Karpas-422 (cell line): Measurements from ENCODE around the gene MAOB. TPM values are rescaled to one million over a fixed set of nuclear protein-coding genes. Genes with fewer than 3 reads are reported as not detected.

Experiments used
- DNase-seq: peaks from one replicate; pipeline ENCODE4 v3.0.0-alpha.2; 2015
- H2AFZ ChIP-seq: fragments of 200-600 bp; sonication (generic); 2 replicates; pipeline ENCODE4 v1.6.1; 2014; ENCODE audit warnings: antibody characterized with exemption, low read length, mixed read lengths
- H3K27ac ChIP-seq: fragments of 200-600 bp; sonication (generic); 2 replicates; pipeline ENCODE4 v1.5.1; 2014; ENCODE audit warnings: mild to moderate bottlenecking, low read length, moderate library complexity
- H3K27me3 ChIP-seq: fragments of 200-600 bp; sonication (generic); 2 replicates; pipeline ENCODE4 v1.6.1; 2014; ENCODE audit warnings: low read length, mixed read lengths
- H3K36me3 ChIP-seq: fragments of 200-600 bp; sonication (generic); 2 replicates; pipeline ENCODE4 v1.6.1; 2014; ENCODE audit warnings: low read length, mixed read lengths; ENCODE audit not compliant: insufficient read depth
- H3K4me1 ChIP-seq: fragments of 200-600 bp; sonication (generic); 2 replicates; pipeline ENCODE4 v1.6.1; 2014; ENCODE audit warnings: mild to moderate bottlenecking, low read length, mixed read lengths
- H3K4me2 ChIP-seq: fragments of 200-600 bp; sonication (generic); 2 replicates; pipeline ENCODE4 v1.6.1; 2014; ENCODE audit warnings: low read length, low read depth, mild to moderate bottlenecking; ENCODE audit not compliant: poor library complexity, severe bottlenecking
- H3K4me3 ChIP-seq: fragments of 200-600 bp; sonication (generic); 2 replicates; pipeline ENCODE4 v1.5.1; 2014; ENCODE audit warnings: mild to moderate bottlenecking, antibody characterized with exemption, low read length, mixed read lengths
- H3K79me2 ChIP-seq: fragments of 200-600 bp; sonication (generic); 2 replicates; pipeline ENCODE4 v1.6.1; 2014; ENCODE audit warnings: mild to moderate bottlenecking, low read length, mixed read lengths
- H3K9ac ChIP-seq: fragments of 200-600 bp; sonication (generic); 2 replicates; pipeline ENCODE4 v1.6.0; 2014; ENCODE audit warnings: low read length
- H3K9me2 ChIP-seq: fragments of 200-600 bp; sonication (generic), shearing (Covaris generic); replicated peaks from 2 replicates; pipeline ENCODE4 v1.6.0; 2014; ENCODE audit warnings: mild to moderate bottlenecking, low read length, moderate library complexity; ENCODE audit not compliant: insufficient read depth
- H3K9me3 ChIP-seq: fragments of 300-700, 200-600 bp; sonication (generic); 2 replicates; pipeline ENCODE4 v1.6.1; 2014; ENCODE audit warnings: low read length, mixed read lengths
- H4K20me1 ChIP-seq: fragments of 200-600 bp; sonication (generic); 2 replicates; pipeline ENCODE4 v1.6.1; 2014; ENCODE audit warnings: mild to moderate bottlenecking, antibody characterized with exemption, low read length, low read depth; ENCODE audit not compliant: insufficient read depth
- total RNA-seq: library from RNA; depleted of rRNA; stranded (reverse); fragments of >200 nt; shearing (Covaris generic); gene quantifications from 2 replicates; pipeline ENCODE4 v1.2.3, GENCODE V29; 2014; ENCODE audit warnings: low replicate concordance; rRNA removed

The MAOB gene
- total RNA-seq, 1 experiment from 2014 or later: not detected

GRCh38 chrX:43716696-43717095 lies 165.6 kb downstream of the MAOB start:
- H3K9ac ChIP-seq: no peak overlapping the region
- no peak for DNase-seq
- H3K9me3 ChIP-seq: peaks cover 6% of the 10 kb centered on the region; the same call in 1 of the 2 replicates
- H3K36me3 ChIP-seq: no peaks in the 10 kb centered on the region
- no peak overlapping the region for H2AFZ ChIP-seq
- no peak overlapping the region for H3K4me3 ChIP-seq
- H3K27ac ChIP-seq: no peak overlapping the region
- H3K4me2 ChIP-seq: no peak overlapping the region
- no peaks in the 10 kb centered on the region for H4K20me1 ChIP-seq
- H3K79me2 ChIP-seq: no peaks in the 10 kb centered on the region
- H3K27me3 ChIP-seq: no peaks in the 10 kb centered on the region
- H3K4me1 ChIP-seq: no peaks in the 10 kb centered on the region
- H3K9me2 ChIP-seq: no peaks in the 10 kb centered on the region

Other genes with a start within 250 kb of the MAOB start
- not detected in 2 replicates for gene MAOA, start 226.2 kb downstream of the MAOB start, total RNA-seq
- gene NDP, start 90.9 kb upstream of the MAOB start, total RNA-seq: not detected in 2 replicates